IPS-18a (cell line): ENCODE data around the gene FSTL4.

ENCODE experiments used
- H3K27ac ChIP-seq: one replicate; pipeline ENCODE4 v1.5.1; 2013; ENCODE audit warnings: low read length
- H3K27me3 ChIP-seq: one replicate; pipeline ENCODE4 v1.6.1; 2013; ENCODE audit warnings: mild to moderate bottlenecking, low read length; ENCODE audit not compliant: control insufficient read depth, insufficient read depth
- H3K36me3 ChIP-seq: one replicate; pipeline ENCODE4 v1.6.1; 2013; ENCODE audit warnings: low read depth, low read length; ENCODE audit not compliant: control insufficient read depth
- H3K4me1 ChIP-seq: one replicate; pipeline ENCODE4 v1.6.1; 2013; ENCODE audit warnings: low read depth, low read length; ENCODE audit not compliant: control insufficient read depth
- H3K4me3 ChIP-seq: one replicate; pipeline ENCODE4 v1.5.1; 2013; ENCODE audit warnings: low read length
- H3K9ac ChIP-seq: one replicate; pipeline ENCODE4 v1.6.1; 2013; ENCODE audit warnings: mild to moderate bottlenecking, low read length, moderate library complexity
- H3K9me3 ChIP-seq: one replicate; pipeline ENCODE4 v1.6.1; 2013; ENCODE audit warnings: low read depth, low read length; ENCODE audit not compliant: control insufficient read depth

FSTL4 gene

DNA sequence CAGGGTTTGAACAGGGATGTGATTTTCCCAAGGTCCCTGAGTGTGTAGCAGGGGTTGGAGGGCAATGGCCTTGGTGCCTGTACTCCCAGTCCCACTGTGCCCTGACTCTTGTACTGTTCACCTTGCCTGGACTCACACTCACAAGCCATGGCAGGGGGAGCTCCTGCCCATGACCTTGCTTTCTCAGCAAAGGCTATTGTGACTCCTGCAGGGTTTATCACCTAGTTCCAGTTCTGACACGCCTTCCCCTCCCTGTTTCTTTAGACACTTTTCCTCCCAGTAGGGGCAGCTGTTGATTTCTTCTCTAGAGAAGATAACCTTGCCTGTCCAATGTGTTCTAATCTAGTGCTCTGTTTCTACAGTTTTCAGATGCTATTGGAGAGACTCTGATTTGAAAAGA lies 139.5 kb downstream of the FSTL4 start:
- no peak overlapping the region for H3K4me3 ChIP-seq
- no peaks in the 10 kb centered on the region for H3K9me3 ChIP-seq

GRCh38 chr5:133471699-133472098 lies 140.6 kb downstream of the FSTL4 start:
- Histone ChIP-seq H3K9me3 (no peaks in the 10 kb centered on the region), H3K9ac (no peak overlapping the region), H3K27ac (no peak overlapping the region), H3K4me3 (no peak overlapping the region), H3K27me3 (no peaks in the 10 kb centered on the region), H3K36me3 (no peaks in the 10 kb centered on the region), H3K4me1 (peaks cover 6% of the 10 kb centered on the region)

More for the DNA sequence above, 139.5 kb downstream of the FSTL4 start:
- no peaks in the 10 kb centered on the region for H3K27me3 ChIP-seq
- H3K9ac ChIP-seq, result no peak overlapping the region
- H3K27ac ChIP-seq, result no peak overlapping the region
- no peaks in the 10 kb centered on the region for H3K4me1 ChIP-seq
- H3K36me3 ChIP-seq, result no peaks in the 10 kb centered on the region

DNA sequence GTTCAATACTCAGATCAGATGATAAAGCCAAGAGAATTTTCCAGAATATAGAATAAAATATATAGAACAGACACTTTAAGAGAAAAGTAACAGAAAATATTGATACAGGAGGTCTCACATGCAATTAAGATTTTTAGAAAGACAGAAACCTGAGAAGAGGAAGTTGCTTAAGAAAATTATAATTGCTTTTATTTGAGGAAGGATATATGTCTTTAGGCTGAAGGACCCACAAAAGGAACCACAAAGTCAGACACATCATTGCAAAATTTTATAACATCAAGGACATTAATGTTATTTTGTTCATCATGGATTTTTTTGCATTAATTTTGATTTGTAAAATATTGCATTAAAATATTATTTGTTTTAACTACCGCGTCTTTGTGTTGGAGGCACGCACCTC lies 141.5 kb downstream of the FSTL4 start:
- peaks cover 6% of the 10 kb centered on the region for H3K4me1 ChIP-seq

GRCh38 chr5:133469846-133470245 lies 142.5 kb downstream of the FSTL4 start:
- peaks cover 6% of the 10 kb centered on the region for H3K4me1 ChIP-seq
- no peaks in the 10 kb centered on the region for H3K9me3 ChIP-seq
- no peaks in the 10 kb centered on the region for H3K27me3 ChIP-seq
- H3K4me3 ChIP-seq, result no peak overlapping the region
- H3K36me3 ChIP-seq, result no peaks in the 10 kb centered on the region
- H3K9ac ChIP-seq, result no peak overlapping the region
- H3K27ac ChIP-seq, result no peak overlapping the region

More for the DNA sequence above, 141.5 kb downstream of the FSTL4 start:
- H3K27me3 ChIP-seq, result no peaks in the 10 kb centered on the region
- H3K27ac ChIP-seq, result no peak overlapping the region
- no peaks in the 10 kb centered on the region for H3K36me3 ChIP-seq
- no peak overlapping the region for H3K9ac ChIP-seq
- H3K4me3 ChIP-seq, result no peak overlapping the region
- H3K9me3 ChIP-seq, result no peaks in the 10 kb centered on the region

- no peaks in the 10 kb centered on the region for H3K27me3 ChIP-seq
- H3K27ac ChIP-seq, result no peak overlapping the region
- H3K4me3 ChIP-seq, result no peak overlapping the region
- no peaks in the 10 kb centered on the region for H3K9me3 ChIP-seq
- peaks cover 6% of the 10 kb centered on the region for H3K4me1 ChIP-seq
- H3K36me3 ChIP-seq, result no peaks in the 10 kb centered on the region
- H3K9ac ChIP-seq, result no peak overlapping the region
Measured at GRCh38 chr5:133469252-133469651, 143.1 kb downstream of the FSTL4 start.

- Histone ChIP-seq H3K4me1 (peaks cover 6% of the 10 kb centered on the region), H3K27ac (no peak overlapping the region)
Measured at GRCh38 chr5:133468596-133468995, 143.7 kb downstream of the FSTL4 start.

GRCh38 chr5:133467826-133468463 lies 144.4 kb downstream of the FSTL4 start:
- H3K27ac ChIP-seq, result no peak overlapping the region
- H3K9ac ChIP-seq, result no peak overlapping the region
- H3K9me3 ChIP-seq, result no peaks in the 10 kb centered on the region
- H3K4me3 ChIP-seq, result no peak overlapping the region
- H3K4me1 ChIP-seq, result peaks cover 6% of the 10 kb centered on the region
- no peaks in the 10 kb centered on the region for H3K27me3 ChIP-seq
- no peaks in the 10 kb centered on the region for H3K36me3 ChIP-seq

More at GRCh38 chr5:133468596-133468995, 143.7 kb downstream of the FSTL4 start:
- Histone ChIP-seq H3K9me3 (no peaks in the 10 kb centered on the region), H3K9ac (no peak overlapping the region), H3K4me3 (no peak overlapping the region), H3K36me3 (no peaks in the 10 kb centered on the region), H3K27me3 (no peaks in the 10 kb centered on the region)

- H3K9ac ChIP-seq, result no peak overlapping the region
- H3K9me3 ChIP-seq, result no peaks in the 10 kb centered on the region
- no peaks in the 10 kb centered on the region for H3K27me3 ChIP-seq
- H3K4me3 ChIP-seq, result no peak overlapping the region
- H3K36me3 ChIP-seq, result no peaks in the 10 kb centered on the region
- H3K4me1 ChIP-seq, result peaks cover 6% of the 10 kb centered on the region
- no peak overlapping the region for H3K27ac ChIP-seq
Measured at GRCh38 chr5:133467335-133467779, 145.0 kb downstream of the FSTL4 start.

- Histone ChIP-seq H3K4me1 (peaks cover 6% of the 10 kb centered on the region), H3K4me3 (no peak overlapping the region), H3K36me3 (no peaks in the 10 kb centered on the region), H3K9me3 (no peaks in the 10 kb centered on the region), H3K27ac (no peak overlapping the region), H3K9ac (no peak overlapping the region), H3K27me3 (no peaks in the 10 kb centered on the region)
Measured at GRCh38 chr5:133466556-133467334, 145.6 kb downstream of the FSTL4 start.

GRCh38 chr5:133464013-133464412 lies 148.3 kb downstream of the FSTL4 start:
- Histone ChIP-seq H3K27me3 (no peaks in the 10 kb centered on the region), H3K36me3 (no peaks in the 10 kb centered on the region), H3K9ac (no peak overlapping the region), H3K4me3 (no peak overlapping the region), H3K4me1 (peaks cover 6% of the 10 kb centered on the region), H3K9me3 (no peaks in the 10 kb centered on the region), H3K27ac (no peak overlapping the region)

GRCh38 chr5:133461796-133462516 lies 150.4 kb downstream of the FSTL4 start:
- no peak overlapping the region for H3K9ac ChIP-seq
- no peaks in the 10 kb centered on the region for H3K9me3 ChIP-seq
- peaks cover 3% of the 10 kb centered on the region for H3K4me1 ChIP-seq
- no peak overlapping the region for H3K27ac ChIP-seq
- no peaks in the 10 kb centered on the region for H3K27me3 ChIP-seq
- H3K4me3 ChIP-seq, result no peak overlapping the region
- no peaks in the 10 kb centered on the region for H3K36me3 ChIP-seq
